GM13976 (cell line): ENCODE measurements around the gene CSRP1.

ENCODE experiments used
- DNase-seq: peaks from one replicate; pipeline ENCODE4 v3.0.0; 2012; ENCODE audit warnings: low spot score
- in situ Hi-C: fragments of 300-500 bp; cut with MboI; formaldehyde crosslinking; loops from one replicate; pipeline ENCODE4 v1.12.0; 2022; ENCODE audit warnings: low sequenced_read_pairs, mixed read lengths, inconsistent platforms; ENCODE audit not compliant: unreplicated experiment
- TF ChIP-seq, protein P1 (sequence below): IDR thresholded peaks from 2 replicates; pipeline ENCODE4 v1.5.1; 2012; ENCODE audit warnings: borderline replicate concordance, mild to moderate bottlenecking; ENCODE audit not compliant: insufficient read depth; ENCODE audit errors: extremely low read depth, missing control alignments, control extremely low read depth

The CSRP1 gene

DNA sequence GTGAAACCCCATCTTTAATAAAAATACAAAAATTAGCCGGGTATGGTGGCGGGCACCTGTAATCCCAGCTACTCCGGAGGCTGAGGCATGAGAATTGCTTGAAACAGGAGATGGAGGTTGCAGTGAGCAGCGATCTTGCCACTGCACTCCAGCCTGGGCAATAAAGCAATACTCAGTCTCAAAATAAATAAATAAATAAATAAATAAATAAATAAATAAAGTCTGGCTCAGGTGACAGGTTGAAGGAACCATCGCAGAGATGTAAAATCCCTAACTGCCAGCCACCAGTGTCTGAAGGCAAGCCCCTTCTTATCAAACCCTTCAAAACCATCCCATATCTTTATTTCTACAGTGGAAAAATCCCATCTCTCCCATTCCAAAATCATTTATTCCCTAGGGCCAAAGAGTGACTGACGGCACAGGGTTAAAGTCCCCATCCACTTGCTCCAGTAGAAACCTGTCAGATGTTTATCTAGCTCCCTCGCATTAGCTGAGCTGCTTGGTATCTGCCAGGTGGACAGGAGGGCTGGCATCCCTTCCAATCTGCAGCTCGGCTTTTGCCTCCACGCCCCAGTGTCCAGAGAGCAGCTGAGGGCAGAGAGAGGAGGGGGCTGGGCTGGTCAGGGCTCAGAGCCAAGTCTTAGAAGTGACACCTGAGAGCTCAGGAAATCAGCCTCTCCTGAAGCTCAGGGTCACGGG, 5.0 kb downstream of the CSRP1 start:
- TF ChIP-seq, protein P1, sequence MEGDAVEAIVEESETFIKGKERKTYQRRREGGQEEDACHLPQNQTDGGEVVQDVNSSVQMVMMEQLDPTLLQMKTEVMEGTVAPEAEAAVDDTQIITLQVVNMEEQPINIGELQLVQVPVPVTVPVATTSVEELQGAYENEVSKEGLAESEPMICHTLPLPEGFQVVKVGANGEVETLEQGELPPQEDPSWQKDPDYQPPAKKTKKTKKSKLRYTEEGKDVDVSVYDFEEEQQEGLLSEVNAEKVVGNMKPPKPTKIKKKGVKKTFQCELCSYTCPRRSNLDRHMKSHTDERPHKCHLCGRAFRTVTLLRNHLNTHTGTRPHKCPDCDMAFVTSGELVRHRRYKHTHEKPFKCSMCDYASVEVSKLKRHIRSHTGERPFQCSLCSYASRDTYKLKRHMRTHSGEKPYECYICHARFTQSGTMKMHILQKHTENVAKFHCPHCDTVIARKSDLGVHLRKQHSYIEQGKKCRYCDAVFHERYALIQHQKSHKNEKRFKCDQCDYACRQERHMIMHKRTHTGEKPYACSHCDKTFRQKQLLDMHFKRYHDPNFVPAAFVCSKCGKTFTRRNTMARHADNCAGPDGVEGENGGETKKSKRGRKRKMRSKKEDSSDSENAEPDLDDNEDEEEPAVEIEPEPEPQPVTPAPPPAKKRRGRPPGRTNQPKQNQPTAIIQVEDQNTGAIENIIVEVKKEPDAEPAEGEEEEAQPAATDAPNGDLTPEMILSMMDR: no peak
- DNase-seq: no peak
- in situ Hi-C loops: no loop called here

DNA sequence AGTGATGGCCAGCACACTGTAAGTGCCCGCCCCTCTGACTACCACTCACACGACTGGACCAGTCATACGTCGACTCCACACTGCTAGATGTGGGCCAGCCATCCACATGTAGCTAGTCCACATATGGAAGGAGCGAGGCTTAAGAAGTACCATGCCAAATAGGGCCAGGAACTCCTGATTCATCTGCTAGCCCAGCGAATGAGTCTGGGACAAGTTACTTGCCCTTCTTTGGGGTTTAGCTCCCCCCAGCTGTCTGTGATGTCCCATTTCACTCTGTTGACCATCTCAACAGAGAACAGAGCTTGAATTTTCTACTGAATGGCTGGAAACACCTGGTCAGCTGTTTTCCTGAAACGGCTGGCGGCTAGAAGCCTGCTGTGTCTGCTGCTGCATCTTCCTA, 5.8 kb downstream of the CSRP1 start:
- no peak for DNase-seq
- in situ Hi-C loops: no loop called here
- TF ChIP-seq, protein P1: no peak

DNA sequence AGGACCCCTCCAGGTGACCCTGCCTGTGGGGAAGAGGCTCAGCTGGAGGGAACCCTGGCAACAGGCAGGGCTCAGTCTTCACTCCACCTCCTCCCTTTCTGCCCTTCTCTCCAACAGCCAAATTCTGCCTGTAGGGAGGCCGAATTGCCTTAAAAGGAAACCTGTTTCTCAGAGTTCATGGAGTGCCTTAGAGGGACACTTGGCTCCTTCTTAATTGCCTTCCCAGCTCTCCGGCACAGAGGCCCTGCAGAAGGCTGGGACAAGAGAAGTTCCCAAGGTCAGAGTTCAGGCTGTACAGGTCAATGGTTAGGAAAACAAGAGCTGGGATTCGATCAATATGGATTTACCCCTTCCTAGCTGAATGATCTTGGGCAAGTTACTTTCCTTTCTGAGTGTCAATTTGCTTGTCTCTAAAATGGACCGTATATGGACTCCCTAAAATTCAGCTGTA, 6.2 kb downstream of the CSRP1 start:
- DNase-seq: no peak
- in situ Hi-C loops: no loop called here
- TF ChIP-seq, protein P1: no peak

DNA sequence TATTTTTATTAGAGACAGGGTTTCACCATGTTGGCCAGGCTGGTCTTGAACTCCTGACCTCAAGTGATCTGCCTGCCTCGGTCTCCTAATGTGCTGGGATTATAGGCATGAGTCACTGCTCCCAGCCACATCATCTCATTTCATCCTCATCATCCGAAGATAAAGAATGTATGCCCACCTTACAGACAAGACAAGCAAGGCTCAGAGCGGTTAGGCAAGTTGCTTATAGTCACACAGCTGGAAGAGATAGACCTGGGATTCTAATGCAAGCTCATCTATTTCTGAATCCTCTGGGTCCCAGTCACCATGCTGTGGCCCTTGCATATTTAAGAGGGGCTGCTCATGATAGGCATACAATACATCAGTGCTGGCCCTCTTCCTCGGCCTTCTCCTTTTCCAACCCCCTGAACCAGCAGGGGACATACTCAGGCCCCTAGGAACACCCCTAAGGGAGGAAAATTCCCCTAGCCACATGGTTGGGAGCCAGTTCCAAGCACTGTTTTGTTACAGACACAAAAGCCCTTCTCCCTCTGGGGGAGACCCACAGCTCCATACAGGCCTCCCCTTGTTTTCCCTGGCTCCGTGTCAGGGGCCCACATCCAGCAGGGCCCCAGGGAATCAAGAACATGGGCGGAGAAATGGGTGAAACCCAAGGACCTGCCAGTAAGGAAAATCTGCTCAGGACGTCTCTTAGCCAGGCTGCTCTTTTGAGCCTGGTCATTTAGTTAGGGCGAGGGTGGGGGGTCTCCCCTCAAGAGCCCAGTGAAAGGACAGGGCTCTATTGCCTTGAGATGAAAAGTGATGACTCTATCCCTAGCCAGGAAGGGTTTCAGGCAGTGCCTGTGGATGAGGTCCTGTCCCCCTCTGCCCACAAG, 6.9 kb downstream of the CSRP1 start:
- in situ Hi-C loops: no loop called here
- TF ChIP-seq, protein P1: no peak
- no peak for DNase-seq

DNA sequence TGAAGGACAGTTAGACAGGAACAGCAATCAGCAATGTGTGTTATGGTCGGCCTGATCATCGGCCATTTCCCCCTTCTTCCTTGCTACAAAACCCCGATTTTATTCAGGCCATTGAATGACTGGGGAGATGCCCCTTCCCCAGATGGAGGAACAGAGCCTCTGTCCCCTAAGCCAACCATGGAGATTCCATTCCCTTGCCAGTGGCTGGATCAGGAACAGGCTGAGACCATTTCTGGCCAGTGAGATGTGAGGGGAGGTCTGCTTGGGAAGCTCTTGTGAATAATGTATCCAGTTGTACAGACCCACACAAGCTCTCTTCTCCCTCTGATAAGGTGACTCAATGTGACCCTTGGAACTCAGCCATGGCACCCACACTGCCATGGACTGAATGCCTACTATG, 7.7 kb downstream of the CSRP1 start:
- in situ Hi-C loops: no loop called here
- no peak for DNase-seq
- TF ChIP-seq, protein P1: no peak

DNA sequence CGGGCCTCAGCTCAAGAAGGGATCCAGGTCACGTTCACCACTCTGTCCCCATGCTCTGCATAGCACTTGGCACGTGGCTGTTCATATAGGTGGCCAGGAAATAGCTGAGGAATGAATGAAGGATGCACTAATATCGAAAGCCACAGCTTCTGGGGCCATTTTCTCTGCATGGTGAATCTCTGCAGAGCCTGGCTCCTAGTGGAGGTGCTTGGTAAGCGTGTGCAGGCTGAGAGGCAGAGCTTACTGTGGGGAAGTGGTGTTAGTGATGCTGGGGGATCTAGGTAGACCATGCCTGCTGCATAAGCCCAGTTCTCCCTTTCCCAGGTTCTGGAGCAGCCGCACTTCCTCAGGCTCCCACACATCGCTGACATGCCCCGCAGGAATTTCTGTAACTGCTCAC, 8.3 kb downstream of the CSRP1 start:
- in situ Hi-C loops: no loop called here
- TF ChIP-seq, protein P1: no peak
- DNase-seq: no peak
